HCT116 (cell line): Measurements from ENCODE around the gene MALRD1. TPM values are rescaled to one million over a fixed set of nuclear protein-coding genes. Genes with fewer than 3 reads are reported as not detected.

ENCODE experiments used
- ATAC-seq: fragments of 200-7000 bp; cut with Tn5 transposase; 2 replicates; pipeline ENCODE4 v1.9.1; 2020; ENCODE audit warnings: mild to moderate bottlenecking, moderate library complexity
- BruUV-seq: library from RNA; stranded (reverse); fragments of 400-500 nt; replicated peaks from 2 replicates; lab custom pipeline; 2021; lab: Mats Ljungman, UMichigan
- CTCF ChIA-PET: fragments of 300-600 bp; sonication (Branson Sonifier 250); formaldehyde crosslinking; loops from one replicate; lab custom pipeline; 2021; ENCODE audit warnings: antibody characterized with exemption; lab: Charles Lee
- POLR2A ChIA-PET: fragments of 300-600, 350-600 bp; sonication (Branson Sonifier 250); formaldehyde crosslinking; loops from one replicate; lab custom pipeline; 2021; ENCODE audit warnings: antibody characterized with exemption; lab: Charles Lee
- RAD21 ChIA-PET, 2 experiments: fragments of 300-600 bp; sonication (Branson Sonifier 250); formaldehyde crosslinking; loops; one replicate each; lab custom pipeline; 2023; ENCODE audit warnings: low total read pairs in 2 of 2; ENCODE audit not compliant: uncharacterized antibody in 2 of 2, unreplicated experiment in 2 of 2, low non-redundant PET in 1 of 2; lab: Charles Lee
- DNase-seq: peaks from one replicate; pipeline ENCODE4 v3.0.0-alpha.2; 2010; ENCODE audit warnings: low read depth, low spot score
- H2AFZ ChIP-seq: fragments of 200-600 bp; shearing (Covaris generic), sonication (generic); 2 replicates; pipeline ENCODE4 v1.6.1; 2017; ENCODE audit warnings: low read depth, mixed run types, mixed read lengths, antibody characterized with exemption, low read length; ENCODE audit not compliant: poor library complexity, severe bottlenecking
- H3K27ac ChIP-seq: 2 replicates; pipeline ENCODE4 v1.5.1; 2012; ENCODE audit warnings: low read depth, low read length
- H3K27me3 ChIP-seq: fragments of 200-600 bp; sonication (generic); 2 replicates; pipeline ENCODE4 v1.6.1; 2016; ENCODE audit warnings: mixed run types, low read length, mixed read lengths; ENCODE audit not compliant: insufficient read depth
- H3K36me3 ChIP-seq, 2 experiments: fragments of 200-500 bp in 1 of 2; fragments of 200-600 bp in 1 of 2; sonication (Bioruptor generic) in 1 of 2; sonication (generic) in 1 of 2; 2 replicates each; pipeline versions ENCODE4 v1.5.1 to v1.6.1; 2014 to 2016; ENCODE audit warnings: low read length in 2 of 2, inconsistent platforms in 1 of 2, mixed read lengths in 1 of 2, mixed run types in 1 of 2; ENCODE audit not compliant: insufficient read depth in 2 of 2, control insufficient read depth in 1 of 2
- H3K4me1 ChIP-seq, 2 experiments: fragments of 200-600 bp in 1 of 2; sonication (generic) in 1 of 2; 2 replicates each; pipeline versions ENCODE4 v1.5.1 to v1.6.1; 2012 to 2017; ENCODE audit warnings: low read length in 2 of 2, inconsistent platforms in 1 of 2, mild to moderate bottlenecking in 1 of 2, mixed read lengths in 1 of 2, mixed run types in 1 of 2, moderate library complexity in 1 of 2; ENCODE audit not compliant: insufficient read depth in 2 of 2, control insufficient read depth in 1 of 2
- H3K4me2 ChIP-seq: fragments of 200-600 bp; sonication (generic); 2 replicates; pipeline ENCODE4 v1.6.1; 2017; ENCODE audit warnings: mixed run types, low read length, mixed read lengths
- H3K4me3 ChIP-seq, 2 experiments: fragments of 200-600 bp in 1 of 2; sonication (generic) in 1 of 2; replicated peaks in 1 of 2; 2 replicates each; pipeline ENCODE4 v1.5.1; 2011 to 2016; ENCODE audit warnings: low read length in 2 of 2, control low read depth in 1 of 2, low read depth in 1 of 2, mild to moderate bottlenecking in 1 of 2, mixed read lengths in 1 of 2, mixed run types in 1 of 2
- H3K79me2 ChIP-seq: fragments of 200-600 bp; sonication (generic); 2 replicates; pipeline ENCODE4 v1.6.1; 2017; ENCODE audit warnings: mild to moderate bottlenecking, mixed run types, low read length, moderate library complexity, mixed read lengths; ENCODE audit not compliant: insufficient read depth
- H3K9ac ChIP-seq: fragments of 200-600 bp; sonication (generic); 2 replicates; pipeline ENCODE4 v1.6.1; 2016; ENCODE audit warnings: low read length, mixed read lengths
- H3K9me2 ChIP-seq: fragments of 200-600 bp; sonication (generic), shearing (Covaris generic); 2 replicates; pipeline ENCODE4 v1.6.1; 2017; ENCODE audit warnings: mixed run types, mild to moderate bottlenecking, moderate library complexity; ENCODE audit not compliant: insufficient read depth
- H3K9me3 ChIP-seq, 2 experiments: fragments of 200-500 bp in 1 of 2; fragments of 200-600 bp in 1 of 2; sonication (Bioruptor generic) in 1 of 2; sonication (generic) in 1 of 2; 2 replicates each; pipeline ENCODE4 v1.6.1; 2014 to 2017; ENCODE audit warnings: low read length in 2 of 2, mixed read lengths in 2 of 2, inconsistent platforms in 1 of 2, low read depth in 1 of 2, mild to moderate bottlenecking in 1 of 2, mixed run types in 1 of 2, moderate library complexity in 1 of 2; ENCODE audit not compliant: control insufficient read depth in 1 of 2, insufficient read depth in 1 of 2
- H4K20me1 ChIP-seq: fragments of 200-600 bp; sonication (generic), shearing (Covaris generic); 2 replicates; pipeline ENCODE4 v1.6.1; 2017; ENCODE audit warnings: mixed run types, mild to moderate bottlenecking, moderate library complexity; ENCODE audit not compliant: insufficient read depth
- CBX3 ChIP-seq: IDR thresholded peaks from 2 replicates; pipeline ENCODE4 v1.6.1; 2012; ENCODE audit warnings: low read depth
- EZH2phosphoT487 ChIP-seq: fragments of 200-600 bp; IDR thresholded peaks from 2 replicates; pipeline ENCODE4 v1.6.1; 2018; ENCODE audit warnings: antibody characterized with exemption, borderline replicate concordance
- JUND ChIP-seq: IDR thresholded peaks from 2 replicates; pipeline ENCODE4 v1.6.1; 2012
- MAX ChIP-seq: IDR thresholded peaks from 2 replicates; pipeline ENCODE4 v1.6.1; 2012
- POLR2AphosphoS5 ChIP-seq: IDR thresholded peaks from 2 replicates; pipeline ENCODE4 v1.6.1; 2011; ENCODE audit warnings: mild to moderate bottlenecking, low read depth, low read length, moderate library complexity
- YY1 ChIP-seq: IDR thresholded peaks from 2 replicates; pipeline ENCODE4 v1.6.1; 2011; ENCODE audit warnings: low read length, low read depth, moderate library complexity, mild to moderate bottlenecking; ENCODE audit not compliant: insufficient replicate concordance; ENCODE audit errors: extremely low read depth
- intact Hi-C: fragments of 100-400 bp; cut with micrococcal nuclease; formaldehyde crosslinking; loops from 2 replicates; pipeline ENCODE4 v1.10.0; 2022
- total RNA-seq: library from RNA; stranded (reverse); gene quantifications from one replicate; pipeline ENCODE4 v1.2.1, GENCODE V29; 2021; ENCODE audit not compliant: unreplicated experiment
- TF ChIP-seq, protein P1 (sequence below), 3 experiments: fragments of 200-600 bp in 1 of 3; sonication (generic) in 1 of 3; IDR thresholded peaks in 2 of 3; conservative IDR thresholded peaks in 1 of 3; 2 replicates each; pipeline ENCODE4 v1.5.1; 2012 to 2017; ENCODE audit warnings: low read depth in 2 of 3, low read length in 2 of 3, antibody characterized with exemption in 1 of 3, borderline replicate concordance in 1 of 3, control low read depth in 1 of 3, mild to moderate bottlenecking in 1 of 3, mixed read lengths in 1 of 3, mixed run types in 1 of 3, moderate library complexity in 1 of 3; ENCODE audit not compliant: insufficient read depth in 1 of 3

Gene MALRD1
- total RNA-seq, 1 experiment from 2014 or later = not detected

GRCh38 chr10:19117438-19117837 lies 68.8 kb downstream of the MALRD1 start:
- H3K4me1 ChIP-seq = no peaks in the 10 kb centered on the region
- H3K9ac ChIP-seq = no peak overlapping the region
- TF ChIP-seq YY1 = no peak
- no peak for TF ChIP-seq JUND
- TF ChIP-seq POLR2AphosphoS5 = no peak
- TF ChIP-seq MAX = no peak
- TF ChIP-seq, protein P1, sequence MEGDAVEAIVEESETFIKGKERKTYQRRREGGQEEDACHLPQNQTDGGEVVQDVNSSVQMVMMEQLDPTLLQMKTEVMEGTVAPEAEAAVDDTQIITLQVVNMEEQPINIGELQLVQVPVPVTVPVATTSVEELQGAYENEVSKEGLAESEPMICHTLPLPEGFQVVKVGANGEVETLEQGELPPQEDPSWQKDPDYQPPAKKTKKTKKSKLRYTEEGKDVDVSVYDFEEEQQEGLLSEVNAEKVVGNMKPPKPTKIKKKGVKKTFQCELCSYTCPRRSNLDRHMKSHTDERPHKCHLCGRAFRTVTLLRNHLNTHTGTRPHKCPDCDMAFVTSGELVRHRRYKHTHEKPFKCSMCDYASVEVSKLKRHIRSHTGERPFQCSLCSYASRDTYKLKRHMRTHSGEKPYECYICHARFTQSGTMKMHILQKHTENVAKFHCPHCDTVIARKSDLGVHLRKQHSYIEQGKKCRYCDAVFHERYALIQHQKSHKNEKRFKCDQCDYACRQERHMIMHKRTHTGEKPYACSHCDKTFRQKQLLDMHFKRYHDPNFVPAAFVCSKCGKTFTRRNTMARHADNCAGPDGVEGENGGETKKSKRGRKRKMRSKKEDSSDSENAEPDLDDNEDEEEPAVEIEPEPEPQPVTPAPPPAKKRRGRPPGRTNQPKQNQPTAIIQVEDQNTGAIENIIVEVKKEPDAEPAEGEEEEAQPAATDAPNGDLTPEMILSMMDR (IDR thresholded peaks at IDR 0.05 in 2 of 3, conservative IDR thresholded peaks at IDR 0.05 in 1 of 3; ENCODE audit: borderline replicate concordance in 1 of 3, insufficient read depth in 1 of 3, low read depth in 2 of 3, low read length in 2 of 3) = no peak
- TF ChIP-seq EZH2phosphoT487 = no peak
- H3K36me3 ChIP-seq = no peaks in the 10 kb centered on the region
- no peak overlapping the region for H3K4me2 ChIP-seq
- H3K27me3 ChIP-seq = no peaks in the 10 kb centered on the region
- no peaks in the 10 kb centered on the region for H4K20me1 ChIP-seq
- no peaks in the 10 kb centered on the region for H3K79me2 ChIP-seq
- BruUV-seq = no TSS peak
- POLR2A ChIA-PET = no interaction called here
- ATAC-seq (no peak), DNase-seq (no peak)
- no peak overlapping the region for H3K4me3 ChIP-seq
- H3K9me2 ChIP-seq = no peaks in the 10 kb centered on the region
- H3K27ac ChIP-seq = no peak overlapping the region
- CTCF ChIA-PET = no interaction called here
- intact Hi-C loops = no loop called here
- H2AFZ ChIP-seq = no peak overlapping the region
- RAD21 ChIA-PET = no interaction called here
- peaks cover 9 to 26% of the 10 kb centered on the region in 2 experiments; a peak in 2 of 4 replicates for H3K9me3 ChIP-seq

DNA sequence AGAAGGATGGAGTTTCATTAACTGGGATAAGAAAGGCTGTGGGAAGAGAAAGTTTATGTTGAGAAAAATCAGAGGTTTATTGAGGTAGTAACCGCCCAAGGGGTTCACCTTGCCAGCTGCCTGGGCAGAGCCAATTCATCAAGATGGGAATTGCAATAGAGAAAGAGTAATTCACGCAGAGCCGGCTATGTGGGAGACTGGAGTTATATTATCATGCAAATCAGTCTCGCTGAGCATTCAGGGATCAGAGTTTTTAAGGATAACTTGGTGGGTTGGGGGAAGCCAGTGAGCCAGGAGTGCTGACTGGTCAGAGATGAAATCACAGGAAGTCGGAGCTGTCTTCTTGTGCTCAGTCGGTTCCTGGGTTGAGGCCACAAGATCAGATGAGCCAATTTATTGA lies 70.6 kb downstream of the MALRD1 start:
- H3K9ac ChIP-seq = no peak overlapping the region
- no TSS peak for BruUV-seq
- RAD21 ChIA-PET = no interaction called here
- H3K27me3 ChIP-seq = no peaks in the 10 kb centered on the region
- intact Hi-C loops = no loop called here
- ATAC-seq (no peak), DNase-seq (no peak)
- no peaks in the 10 kb centered on the region for H3K9me2 ChIP-seq
- no peak for TF ChIP-seq EZH2phosphoT487
- no peak for TF ChIP-seq CBX3
- TF ChIP-seq POLR2AphosphoS5 = no peak
- TF ChIP-seq, protein P1 (IDR thresholded peaks at IDR 0.05 in 2 of 3, conservative IDR thresholded peaks at IDR 0.05 in 1 of 3; ENCODE audit: borderline replicate concordance in 1 of 3, insufficient read depth in 1 of 3, low read depth in 2 of 3, low read length in 2 of 3) = no peak
- H3K4me3 ChIP-seq = no peak overlapping the region
- H3K27ac ChIP-seq = no peak overlapping the region
- H2AFZ ChIP-seq = no peak overlapping the region
- CTCF ChIA-PET = no interaction called here
- H3K4me1 ChIP-seq = no peaks in the 10 kb centered on the region
- no peaks in the 10 kb centered on the region for H4K20me1 ChIP-seq
- H3K9me3 ChIP-seq = peaks cover 9 to 32% of the 10 kb centered on the region in 2 experiments; a peak in 2 of 4 replicates
- no peaks in the 10 kb centered on the region for H3K79me2 ChIP-seq
- no peak overlapping the region for H3K4me2 ChIP-seq
- H3K36me3 ChIP-seq = no peaks in the 10 kb centered on the region
- POLR2A ChIA-PET = no interaction called here
